ENCODE data around the gene NOX5. TPM values are rescaled to one million over a fixed set of nuclear protein-coding genes. Genes with fewer than 3 reads are reported as not detected.

The NOX5 gene
- total and polyA plus RNA-seq, 4 experiments from 2014 or later = 0.06 to 0.08 TPM; not detected in 2

DNA sequence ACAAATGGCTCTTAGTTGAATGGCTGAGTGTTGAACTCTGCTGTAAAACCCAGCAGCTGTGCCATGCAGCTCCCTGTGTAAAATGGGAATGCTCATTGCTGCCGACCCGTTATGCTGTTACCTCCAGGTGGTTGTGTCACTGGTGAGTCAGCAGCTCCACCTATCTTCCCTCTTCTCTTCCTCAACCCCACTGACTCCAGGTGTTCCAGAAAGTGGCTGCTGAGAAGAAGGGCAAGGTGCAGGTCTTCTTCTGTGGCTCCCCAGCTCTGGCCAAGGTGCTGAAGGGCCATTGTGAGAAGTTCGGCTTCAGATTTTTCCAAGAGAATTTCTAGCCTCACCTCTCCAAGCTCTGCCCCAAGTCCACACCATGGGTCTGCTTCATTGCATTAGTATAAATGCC, 41.9 kb downstream of the NOX5 start:
- H3K27me3 ChIP-seq (ENCODE audit: insufficient read depth, low read length) = no peaks in the 10 kb centered on the region
- CTCF ChIA-PET (ENCODE audit: partially characterized antibody) = interaction anchor here (0.8 to 5.7 kb wide), 4 partner anchors 25 to 337 kb away, joined by 3 to 100 read pairs (median 6); no protein-coding TSS in a partner anchor
- H3K4me3 Mint-ChIP-seq = no peak overlapping the region

GRCh38 chr15:69058830-69059556, 44.5 kb downstream of the NOX5 start:
- intact Hi-C loops (cut with micrococcal nuclease) = loop anchor here (1.0 to 2.0 kb wide), 3 partner anchors 101 to 339 kb away; partner anchors contain the start of gene GLCE
- H3K4me1 Mint-ChIP-seq = peaks cover 23 to 43% (median 31%) of the 10 kb centered on the region in 4 donors
- peaks cover 34% of the 10 kb centered on the region for H3K4me1 ChIP-seq (ENCODE audit: insufficient read depth, low read length)
- H3K27me3 Mint-ChIP-seq = peaks cover 4 to 8% of the 10 kb centered on the region in 2 donors
- H3K9me3 Mint-ChIP-seq = no peaks in the 10 kb centered on the region
- H3K27ac ChIP-seq (ENCODE audit: low read depth, low read length) = no peak overlapping the region
- H3K36me3 ChIP-seq (ENCODE audit: insufficient read depth, low read length) = no peaks in the 10 kb centered on the region
- H3K27ac Mint-ChIP-seq = peak overlapping the region in 5 of 7 donors; percentile 19 to 81 (median 27)
- CTCF ChIA-PET (ENCODE audit: partially characterized antibody) = interaction anchor here (0.7 to 5.7 kb wide), 34 partner anchors 9 to 421 kb away, joined by 3 to 100 read pairs (median 4); partner anchors contain the start of genes GLCE and RPLP1
- peak; percentile 59 to 66 (median 62) for DNase-seq
- POLR2A ChIA-PET (ENCODE audit: partially characterized antibody) = interaction anchor here (0.6 to 0.9 kb wide), 2 partner anchors 102 to 167 kb away, joined by 3 to 4 read pairs; partner anchors contain the start of gene GLCE
- H3K4me3 ChIP-seq (ENCODE audit: low read length in 2 of 2) = no peak overlapping the region
- H3K36me3 Mint-ChIP-seq = no peaks in the 10 kb centered on the region
- H3K9me3 ChIP-seq (ENCODE audit: control insufficient read depth in 1 of 2, low read length in 2 of 2) = no peaks in the 10 kb centered on the region
- H3K4me3 Mint-ChIP-seq = peak overlapping the region in 5 of 8 donors; percentile 40 to 62 (median 56)
- H3K27me3 ChIP-seq (ENCODE audit: insufficient read depth, low read length) = no peaks in the 10 kb centered on the region

More for the DNA sequence above, 41.9 kb downstream of the NOX5 start:
- Histone ChIP-seq H3K36me3 (ENCODE audit: insufficient read depth, low read length) (no peaks in the 10 kb centered on the region), H3K9me3 (ENCODE audit: control insufficient read depth in 1 of 2, low read length in 2 of 2) (no peaks in the 10 kb centered on the region), H3K4me1 (ENCODE audit: insufficient read depth, low read length) (peaks cover 27% of the 10 kb centered on the region), H3K4me3 (ENCODE audit: low read length in 2 of 2) (no peak overlapping the region), H3K27ac (ENCODE audit: low read depth, low read length) (no peak overlapping the region)
- intact Hi-C loops (cut with micrococcal nuclease) = no loop called here
- Mint-ChIP-seq H3K27me3 (peaks cover 4 to 8% of the 10 kb centered on the region in 2 donors), H3K4me1 (peaks cover 18 to 31% (median 23%) of the 10 kb centered on the region in 4 donors), H3K36me3 (no peaks in the 10 kb centered on the region), H3K9me3 (no peaks in the 10 kb centered on the region), H3K27ac (no peak overlapping the region)
- POLR2A ChIA-PET (ENCODE audit: partially characterized antibody) = no interaction called here
- DNase-seq = no peak

GRCh38 chr15:69059557-69059943, 45.1 kb downstream of the NOX5 start:
- no peaks in the 10 kb centered on the region for H3K27me3 ChIP-seq (ENCODE audit: insufficient read depth, low read length)
- no peaks in the 10 kb centered on the region for H3K36me3 Mint-ChIP-seq
- no peak overlapping the region for H3K27ac ChIP-seq (ENCODE audit: low read depth, low read length)
- no peaks in the 10 kb centered on the region for H3K9me3 ChIP-seq (ENCODE audit: control insufficient read depth in 1 of 2, low read length in 2 of 2)
- no peaks in the 10 kb centered on the region for H3K9me3 Mint-ChIP-seq
- H3K36me3 ChIP-seq (ENCODE audit: insufficient read depth, low read length) = no peaks in the 10 kb centered on the region
- CTCF ChIA-PET (ENCODE audit: partially characterized antibody) = interaction anchor here (0.7 to 5.7 kb wide), 30 partner anchors 9 to 409 kb away, joined by 3 to 100 read pairs (median 4); partner anchors contain the start of gene RPLP1
- peak overlapping the region in 5 of 8 donors; percentile 40 to 62 (median 56) for H3K4me3 Mint-ChIP-seq
- peaks cover 1 to 5% of the 10 kb centered on the region in 2 donors for H3K27me3 Mint-ChIP-seq
- H3K27ac Mint-ChIP-seq = peak overlapping the region in 4 of 7 donors; percentile 27 to 92 (median 62)
- peaks cover 23 to 43% (median 31%) of the 10 kb centered on the region in 4 donors for H3K4me1 Mint-ChIP-seq
- peaks cover 34% of the 10 kb centered on the region for H3K4me1 ChIP-seq (ENCODE audit: insufficient read depth, low read length)
- no peak overlapping the region for H3K4me3 ChIP-seq (ENCODE audit: low read length in 2 of 2)
- intact Hi-C loops (cut with micrococcal nuclease) = loop anchor here (1.0 to 2.0 kb wide), 3 partner anchors 101 to 339 kb away; partner anchors contain the start of gene GLCE
- POLR2A ChIA-PET (ENCODE audit: partially characterized antibody) = no interaction called here
- DNase-seq = no peak

- no peaks in the 10 kb centered on the region for H3K36me3 ChIP-seq (ENCODE audit: insufficient read depth, low read length)
- no peak for DNase-seq
- ChIA-PET POLR2A (ENCODE audit: partially characterized antibody) (no interaction called here), CTCF (ENCODE audit: partially characterized antibody) (interaction anchor here (1.2 to 5.7 kb wide), 8 partner anchors 8 to 393 kb away, joined by 3 to 100 read pairs (median 6); partner anchors contain the start of gene RPLP1)
- Mint-ChIP-seq H3K4me3 (peak overlapping the region in 3 of 8 donors; percentile 20 to 44 (median 32)), H3K9me3 (no peaks in the 10 kb centered on the region), H3K4me1 (peaks cover 23 to 43% (median 31%) of the 10 kb centered on the region in 4 donors), H3K36me3 (no peaks in the 10 kb centered on the region), H3K27me3 (peaks cover 0 to 5% of the 10 kb centered on the region in 2 donors), H3K27ac (peak overlapping the region in 6 of 7 donors; percentile 12 to 92 (median 64))
- no peaks in the 10 kb centered on the region for H3K9me3 ChIP-seq (ENCODE audit: control insufficient read depth in 1 of 2, low read length in 2 of 2)
- no peak overlapping the region for H3K4me3 ChIP-seq (ENCODE audit: low read length in 2 of 2)
- no peaks in the 10 kb centered on the region for H3K27me3 ChIP-seq (ENCODE audit: insufficient read depth, low read length)
- H3K27ac ChIP-seq (ENCODE audit: low read depth, low read length) = no peak overlapping the region
- intact Hi-C loops (cut with micrococcal nuclease) = no loop called here
- H3K4me1 ChIP-seq (ENCODE audit: insufficient read depth, low read length) = peaks cover 34% of the 10 kb centered on the region
These were observed 45.6 kb downstream of the NOX5 start for GRCh38 chr15:69060041-69060481.

DNA sequence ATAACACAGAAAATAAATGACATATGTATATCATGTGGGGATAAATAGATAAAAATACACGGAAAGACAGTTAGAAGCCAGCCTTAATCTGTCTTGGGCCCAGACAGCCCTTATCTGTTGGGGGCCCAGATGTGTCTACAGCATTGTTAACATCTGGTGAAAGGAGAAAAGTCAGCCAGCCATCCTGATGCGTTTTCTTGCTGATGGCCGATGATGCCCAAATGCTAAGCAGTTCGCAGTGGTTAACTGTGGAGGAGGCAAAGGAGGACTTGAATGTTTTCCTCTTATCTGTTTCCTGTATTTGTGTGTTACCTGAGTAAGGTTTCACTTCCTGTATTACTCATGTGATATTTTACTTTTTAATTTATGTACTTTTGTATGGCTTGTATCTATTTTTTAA, 46.2 kb downstream of the NOX5 start:
- Mint-ChIP-seq H3K4me3 (peak overlapping the region in 6 of 8 donors; percentile 33 to 74 (median 54)), H3K9me3 (no peaks in the 10 kb centered on the region), H3K27me3 (peaks cover 0 to 5% of the 10 kb centered on the region in 2 donors), H3K27ac (peak overlapping the region; percentile 76 to 92 (median 91)), H3K4me1 (peaks cover 23 to 43% (median 31%) of the 10 kb centered on the region in 4 donors), H3K36me3 (no peaks in the 10 kb centered on the region)
- Histone ChIP-seq H3K27me3 (ENCODE audit: insufficient read depth, low read length) (no peaks in the 10 kb centered on the region), H3K4me3 (ENCODE audit: low read length in 2 of 2) (no peak overlapping the region), H3K36me3 (ENCODE audit: insufficient read depth, low read length) (no peaks in the 10 kb centered on the region), H3K4me1 (ENCODE audit: insufficient read depth, low read length) (peaks cover 34% of the 10 kb centered on the region), H3K27ac (ENCODE audit: low read depth, low read length) (no peak overlapping the region), H3K9me3 (ENCODE audit: control insufficient read depth in 1 of 2, low read length in 2 of 2) (no peaks in the 10 kb centered on the region)
- intact Hi-C loops (cut with micrococcal nuclease) = loop anchor here (1.0 kb wide), 1 partner anchor 392 kb away; the partner anchor contains the start of gene RPLP1
- ChIA-PET POLR2A (ENCODE audit: partially characterized antibody) (no interaction called here), CTCF (ENCODE audit: partially characterized antibody) (no interaction called here)
- peak in 4 of 5 donors; percentile 18 to 24 (median 22) for DNase-seq

DNA sequence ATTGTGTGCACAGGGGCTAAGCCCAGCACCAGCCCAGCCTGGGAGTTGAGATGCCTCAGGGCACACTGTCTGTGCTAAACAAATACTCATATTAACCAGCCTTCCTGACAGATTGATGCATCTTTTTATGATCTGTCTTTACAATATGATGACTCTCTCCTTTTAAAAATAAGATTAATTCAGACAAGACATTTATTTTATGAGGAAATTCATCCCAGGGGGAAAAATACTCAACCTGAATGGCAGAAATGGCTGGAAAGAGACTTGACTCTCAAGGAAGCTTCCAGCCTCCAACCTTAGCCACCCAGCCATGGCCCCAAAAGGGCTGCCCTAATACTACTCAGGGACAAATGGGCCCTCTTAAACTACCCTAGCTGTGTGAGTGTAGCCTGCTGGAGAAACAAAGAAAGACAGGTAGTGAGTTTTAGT, 46.9 kb downstream of the NOX5 start:
- Mint-ChIP-seq H3K9me3 (no peaks in the 10 kb centered on the region), H3K4me3 (peak overlapping the region in 3 of 8 donors; percentile 5 to 49 (median 39)), H3K4me1 (peaks cover 23 to 43% (median 31%) of the 10 kb centered on the region in 4 donors), H3K27ac (peak overlapping the region in 6 of 7 donors; percentile 24 to 92 (median 78)), H3K27me3 (peaks cover 0 to 5% of the 10 kb centered on the region in 2 donors), H3K36me3 (no peaks in the 10 kb centered on the region)
- ChIA-PET CTCF (ENCODE audit: partially characterized antibody) (interaction anchor here (1.2 kb wide), 1 partner anchor 334 kb away, joined by 7 read pairs; no protein-coding TSS in a partner anchor), POLR2A (ENCODE audit: partially characterized antibody) (no interaction called here)
- H3K36me3 ChIP-seq (ENCODE audit: insufficient read depth, low read length) = no peaks in the 10 kb centered on the region
- H3K4me1 ChIP-seq (ENCODE audit: insufficient read depth, low read length) = peaks cover 34% of the 10 kb centered on the region
- no peak for DNase-seq
- no peaks in the 10 kb centered on the region for H3K9me3 ChIP-seq (ENCODE audit: control insufficient read depth in 1 of 2, low read length in 2 of 2)
- H3K27me3 ChIP-seq (ENCODE audit: insufficient read depth, low read length) = no peaks in the 10 kb centered on the region
- H3K4me3 ChIP-seq (ENCODE audit: low read length in 2 of 2) = no peak overlapping the region
- no peak overlapping the region for H3K27ac ChIP-seq (ENCODE audit: low read depth, low read length)
- intact Hi-C loops (cut with micrococcal nuclease) = loop anchor here (1.0 kb wide), 1 partner anchor 391 kb away; the partner anchor contains the start of gene RPLP1

DNA sequence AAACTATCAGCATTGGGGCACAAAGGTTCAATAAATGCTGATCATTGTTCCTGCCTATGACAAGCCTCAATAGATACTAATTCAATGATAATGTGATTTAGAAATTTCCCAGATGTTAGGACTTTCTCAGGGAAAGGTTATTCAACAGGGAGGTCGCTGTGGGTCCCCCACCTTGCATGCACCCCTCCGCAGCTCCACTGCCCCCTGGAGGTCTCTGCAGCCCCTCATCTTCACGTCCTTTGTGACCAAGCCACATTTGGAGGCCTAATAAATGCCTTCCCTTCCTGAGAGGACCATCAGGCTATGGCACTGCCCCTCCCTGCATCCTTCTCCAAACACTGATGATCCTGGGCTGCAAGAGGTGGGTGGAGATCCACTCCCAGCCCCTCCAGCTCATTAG, 50.2 kb downstream of the NOX5 start:
- Histone ChIP-seq H3K9me3 (ENCODE audit: control insufficient read depth in 1 of 2, low read length in 2 of 2) (no peaks in the 10 kb centered on the region), H3K27ac (ENCODE audit: low read depth, low read length) (no peak overlapping the region), H3K27me3 (ENCODE audit: insufficient read depth, low read length) (no peaks in the 10 kb centered on the region), H3K36me3 (ENCODE audit: insufficient read depth, low read length) (no peaks in the 10 kb centered on the region), H3K4me1 (ENCODE audit: insufficient read depth, low read length) (peaks cover 24% of the 10 kb centered on the region), H3K4me3 (ENCODE audit: low read length in 2 of 2) (no peak overlapping the region)
- Mint-ChIP-seq H3K36me3 (no peaks in the 10 kb centered on the region), H3K9me3 (peaks cover 0 to 3% (median 0%) of the 10 kb centered on the region in 8 donors), H3K4me1 (peaks cover 15 to 29% (median 23%) of the 10 kb centered on the region in 4 donors), H3K27me3 (peaks cover 0 to 3% of the 10 kb centered on the region in 2 donors), H3K4me3 (no peak overlapping the region), H3K27ac (no peak overlapping the region)
- ChIA-PET POLR2A (ENCODE audit: partially characterized antibody) (no interaction called here), CTCF (ENCODE audit: partially characterized antibody) (no interaction called here)
- no peak for DNase-seq
- intact Hi-C loops (cut with micrococcal nuclease) = no loop called here

Data from CD4-positive, alpha-beta memory T cell (primary cell).